DOHH2 (cell line): ENCODE results near the gene S100A14.

Experiments used
- CTCF ChIP-seq: fragments of 200-600 bp; sonication (generic); IDR thresholded peaks from one replicate; pipeline ENCODE4 v1.5.1; 2014; ENCODE audit warnings: antibody characterized with exemption, mild to moderate bottlenecking, low read depth, low read length; ENCODE audit not compliant: poor library complexity, severe bottlenecking
- EZH2phosphoT487 ChIP-seq: fragments of 200-600 bp; sonication (generic); IDR thresholded peaks from 2 replicates; pipeline ENCODE4 v1.6.1; 2017; ENCODE audit warnings: borderline replicate concordance, mild to moderate bottlenecking, antibody characterized with exemption, low read length, moderate library complexity, mixed read lengths

GRCh38 chr1:153583976-153584375 is 32.1 kb downstream of the S100A14 start:
- TF ChIP-seq CTCF (no peak), EZH2phosphoT487 (no peak)
